ENCODE data around the gene MLH3. TPM values are rescaled to one million over a fixed set of nuclear protein-coding genes. Genes with fewer than 3 reads are reported as not detected.
A peak's percentile ranks its signal among the peaks of the same experiment; 100 is the strongest.
"Not testable (repeated sequence)": the region's sequence is repeated elsewhere in the genome, so short reads cannot be mapped to it uniquely, and the experiment has no call there.

Gene MLH3
- total RNA-seq, 4 donors from 2014 or later: 10.4 to 21.7 (median 17.4) TPM

DNA sequence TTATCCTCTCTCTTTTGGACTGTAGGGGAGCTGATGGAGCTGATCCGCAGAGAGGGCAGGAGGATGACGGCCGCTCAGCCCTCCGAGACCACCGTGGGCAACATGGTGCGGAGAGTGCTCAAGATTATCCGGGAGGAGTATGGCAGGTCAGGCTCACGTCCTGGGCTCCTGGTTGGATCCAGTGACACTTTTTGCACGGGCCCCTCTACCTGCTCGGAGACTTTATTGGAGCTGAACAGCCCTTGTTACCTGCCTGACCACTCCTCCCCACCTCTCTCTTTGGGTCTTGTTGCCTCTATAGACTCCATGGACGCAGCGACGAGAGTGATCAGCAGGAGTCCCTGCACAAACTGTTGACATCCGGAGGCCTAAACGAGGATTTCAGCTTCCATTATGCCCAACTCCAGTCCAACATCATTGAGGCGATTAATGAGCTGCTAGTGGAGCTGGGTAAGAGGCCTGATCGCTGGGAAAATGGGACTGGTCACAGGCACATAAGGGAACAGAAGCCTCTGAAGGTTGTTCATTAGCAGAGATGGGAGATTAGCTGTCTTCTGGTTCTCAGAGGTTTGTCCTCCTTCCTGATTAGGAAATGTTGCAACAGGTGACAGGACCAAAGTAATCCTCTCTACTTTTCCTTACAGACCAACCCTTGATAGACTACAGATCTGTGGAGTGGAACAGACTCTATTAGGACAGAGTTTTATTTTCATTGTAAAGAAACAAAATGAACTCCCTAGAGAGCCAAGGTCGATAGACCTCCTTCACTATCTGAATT is 47.8 kb downstream of the MLH3 start:
- TF ChIP-seq, protein P1, sequence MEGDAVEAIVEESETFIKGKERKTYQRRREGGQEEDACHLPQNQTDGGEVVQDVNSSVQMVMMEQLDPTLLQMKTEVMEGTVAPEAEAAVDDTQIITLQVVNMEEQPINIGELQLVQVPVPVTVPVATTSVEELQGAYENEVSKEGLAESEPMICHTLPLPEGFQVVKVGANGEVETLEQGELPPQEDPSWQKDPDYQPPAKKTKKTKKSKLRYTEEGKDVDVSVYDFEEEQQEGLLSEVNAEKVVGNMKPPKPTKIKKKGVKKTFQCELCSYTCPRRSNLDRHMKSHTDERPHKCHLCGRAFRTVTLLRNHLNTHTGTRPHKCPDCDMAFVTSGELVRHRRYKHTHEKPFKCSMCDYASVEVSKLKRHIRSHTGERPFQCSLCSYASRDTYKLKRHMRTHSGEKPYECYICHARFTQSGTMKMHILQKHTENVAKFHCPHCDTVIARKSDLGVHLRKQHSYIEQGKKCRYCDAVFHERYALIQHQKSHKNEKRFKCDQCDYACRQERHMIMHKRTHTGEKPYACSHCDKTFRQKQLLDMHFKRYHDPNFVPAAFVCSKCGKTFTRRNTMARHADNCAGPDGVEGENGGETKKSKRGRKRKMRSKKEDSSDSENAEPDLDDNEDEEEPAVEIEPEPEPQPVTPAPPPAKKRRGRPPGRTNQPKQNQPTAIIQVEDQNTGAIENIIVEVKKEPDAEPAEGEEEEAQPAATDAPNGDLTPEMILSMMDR (IDR thresholded peaks at IDR 0.05 in 4 of 5, conservative IDR thresholded peaks at IDR 0.05 in 1 of 5): no peak
- TF ChIP-seq POLR2A (IDR thresholded peaks at IDR 0.05): no peak
- peaks cover 12 to 14% of the 10 kb centered on the region in 2 donors for H3K4me1 ChIP-seq
- peaks cover 3 to 37% of the 10 kb centered on the region in 2 donors for H3K36me3 ChIP-seq
- DNase-seq: no peak
- no peaks in the 10 kb centered on the region for H3K9me3 ChIP-seq
- peak overlapping the region; percentile 75 to 95 (median 89) for H3K4me3 ChIP-seq
- in situ Hi-C loops (cut with MboI; ENCODE audit: low sequenced_read_pairs in 4 of 4): no loop called here
- H3K27me3 ChIP-seq: no peaks in the 10 kb centered on the region
- no peak for ATAC-seq
- H3K27ac ChIP-seq: peak overlapping the region; percentile 82 to 94 (median 87)
- intact Hi-C loops (cut with DNase I; ENCODE audit: low total_unique reads): loop anchor here (2.0 to 5.0 kb wide), 3 partner anchors 63 to 84 kb away; partner anchors contain the start of gene ZC2HC1C

DNA sequence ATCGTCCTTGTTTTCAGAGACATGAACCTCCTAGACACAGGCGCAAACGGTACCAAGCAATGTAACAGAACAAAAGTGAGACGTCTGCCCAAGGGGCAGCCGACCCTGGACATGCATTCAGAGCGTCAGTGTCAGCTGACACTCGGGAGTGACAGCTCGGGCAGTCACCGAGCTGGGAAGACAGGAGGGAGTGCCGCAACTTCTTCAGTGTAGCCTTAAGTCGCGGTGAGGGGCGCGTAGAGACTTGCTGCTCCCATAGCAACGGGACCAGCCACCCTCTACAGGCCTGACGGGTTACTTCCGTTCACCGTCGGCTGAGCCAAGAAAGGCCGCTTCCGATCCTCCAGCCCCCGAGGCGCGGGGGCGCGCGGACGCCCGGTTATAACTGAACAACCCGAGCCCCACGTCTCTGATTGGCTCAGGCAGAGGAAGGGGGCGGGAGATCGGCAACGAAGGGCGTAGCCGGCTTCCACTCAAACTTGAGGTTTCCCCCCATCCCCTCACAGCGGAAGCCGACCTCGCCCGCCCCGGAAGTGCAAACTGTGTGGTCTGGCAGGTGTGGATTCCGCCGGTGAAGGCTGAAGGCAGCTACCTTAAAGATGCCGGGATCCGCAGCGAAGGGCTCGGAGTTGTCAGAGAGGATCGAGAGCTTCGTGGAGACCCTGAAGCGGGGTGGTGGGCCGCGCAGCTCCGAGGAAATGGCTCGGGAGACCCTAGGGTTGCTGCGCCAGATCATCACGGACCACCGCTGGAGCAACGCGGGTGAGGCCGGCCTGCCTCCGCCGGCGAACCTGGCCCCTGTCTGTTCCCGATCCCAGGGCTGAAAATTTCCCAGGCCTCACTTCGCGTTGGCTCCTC is 48.6 kb downstream of the MLH3 start, which contains the start of gene EIF2B2:
Gene EIF2B2, plus strand, starts transcription at position 530 of the 858 bp plus-strand sequence. Its CDS starts 70 bp downstream, at position 600.
- Histone ChIP-seq H3K27me3 (no peaks in the 10 kb centered on the region), H3K27ac (peak within 1 kb of the TSS; percentile 82 to 94 (median 87)), H3K4me3 (peak within 1 kb of the TSS; percentile 75 to 95 (median 89)), H3K36me3 (peaks cover 3 to 29% of the 10 kb centered on the region in 2 donors), H3K9me3 (no peaks in the 10 kb centered on the region), H3K4me1 (peaks cover 12 to 14% of the 10 kb centered on the region in 2 donors)
- in situ Hi-C loops (cut with MboI; ENCODE audit: low sequenced_read_pairs in 4 of 4): no loop called here
- TF ChIP-seq POLR2A (IDR thresholded peaks at IDR 0.05): peak; percentile 67 to 80
- TF ChIP-seq, protein P1 (IDR thresholded peaks at IDR 0.05 in 4 of 5, conservative IDR thresholded peaks at IDR 0.05 in 1 of 5): peak in 4 of 5 experiments; percentile 27 to 37 (median 33)
- intact Hi-C loops (cut with DNase I; ENCODE audit: low total_unique reads): loop anchor here (2.0 to 5.0 kb wide), 3 partner anchors 62 to 85 kb away; partner anchors contain the start of gene ZC2HC1C
- ATAC-seq: peak; percentile 98 to 99
- peak; percentile 97 to 98 for DNase-seq

DNA sequence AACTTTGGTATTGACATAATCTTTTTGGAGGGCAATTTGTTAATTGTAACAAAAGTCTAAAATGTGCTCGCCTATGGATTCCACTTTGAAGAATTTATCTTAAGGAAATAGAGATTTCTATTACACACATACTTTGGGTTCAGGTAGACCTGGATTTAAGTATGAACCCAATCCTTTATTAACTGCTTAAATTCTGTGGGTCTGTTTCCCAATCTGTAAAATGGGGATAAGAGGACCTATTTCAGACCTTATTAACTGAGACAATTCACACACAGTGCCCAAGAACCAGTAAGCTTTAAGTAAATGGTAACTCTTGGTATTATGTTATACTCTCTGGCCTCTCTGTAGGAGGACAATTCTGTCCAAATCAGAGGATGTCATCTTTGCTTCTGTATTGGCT is 49.4 kb downstream of the MLH3 start:
- peak overlapping the region; percentile 75 to 95 (median 89) for H3K4me3 ChIP-seq
- in situ Hi-C loops (cut with MboI; ENCODE audit: low sequenced_read_pairs in 4 of 4): no loop called here

DNA sequence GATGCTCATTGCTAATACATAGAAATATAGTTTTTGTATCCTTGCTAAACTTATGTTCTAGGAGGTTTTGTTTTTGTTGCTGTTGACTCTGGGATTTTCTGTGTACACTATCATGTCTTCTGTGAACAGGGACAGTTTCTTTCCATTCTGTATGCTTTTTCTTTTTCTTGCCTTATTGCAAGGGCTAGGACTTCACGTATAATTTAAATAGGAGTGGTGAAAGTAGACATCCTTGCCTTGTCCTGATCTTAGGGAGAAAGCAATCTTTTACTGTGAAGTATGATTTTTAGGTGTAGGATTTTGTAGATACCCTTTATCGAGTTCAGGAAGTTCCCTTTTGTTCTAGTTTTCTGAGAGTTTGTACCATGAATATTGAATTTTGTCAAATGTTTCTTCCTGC is 50.0 kb downstream of the MLH3 start:
- Histone ChIP-seq H3K36me3 (peaks cover 0 to 16% of the 10 kb centered on the region in 2 donors), H3K4me1 (peaks cover 12 to 14% of the 10 kb centered on the region in 2 donors), H3K27ac (no peak overlapping the region), H3K9me3 (no peaks in the 10 kb centered on the region), H3K4me3 (no peak overlapping the region), H3K27me3 (no peaks in the 10 kb centered on the region)
- TF ChIP-seq POLR2A (IDR thresholded peaks at IDR 0.05): no peak
- TF ChIP-seq, protein P1 (IDR thresholded peaks at IDR 0.05 in 4 of 5, conservative IDR thresholded peaks at IDR 0.05 in 1 of 5): no peak
- in situ Hi-C loops (cut with MboI; ENCODE audit: low sequenced_read_pairs in 4 of 4): no loop called here
- intact Hi-C loops (cut with DNase I; ENCODE audit: low total_unique reads): loop anchor here (5.0 kb wide), 1 partner anchor 86 kb away; no protein-coding TSS in a partner anchor
- no peak for ATAC-seq
- DNase-seq: no peak

More for the DNA sequence above, 49.4 kb downstream of the MLH3 start:
- ATAC-seq (no peak), DNase-seq (no peak)
- TF ChIP-seq, protein P1 (IDR thresholded peaks at IDR 0.05 in 4 of 5, conservative IDR thresholded peaks at IDR 0.05 in 1 of 5): no peak
- TF ChIP-seq POLR2A (IDR thresholded peaks at IDR 0.05): no peak
- H3K27me3 ChIP-seq: no peaks in the 10 kb centered on the region
- peaks cover 3 to 22% of the 10 kb centered on the region in 2 donors for H3K36me3 ChIP-seq
- intact Hi-C loops (cut with DNase I; ENCODE audit: low total_unique reads): loop anchor here (2.0 to 5.0 kb wide), 3 partner anchors 61 to 85 kb away; partner anchors contain the start of gene ZC2HC1C
- peaks cover 12 to 14% of the 10 kb centered on the region in 2 donors for H3K4me1 ChIP-seq
- no peaks in the 10 kb centered on the region for H3K9me3 ChIP-seq
- peak overlapping the region; percentile 82 to 94 (median 87) for H3K27ac ChIP-seq

DNA sequence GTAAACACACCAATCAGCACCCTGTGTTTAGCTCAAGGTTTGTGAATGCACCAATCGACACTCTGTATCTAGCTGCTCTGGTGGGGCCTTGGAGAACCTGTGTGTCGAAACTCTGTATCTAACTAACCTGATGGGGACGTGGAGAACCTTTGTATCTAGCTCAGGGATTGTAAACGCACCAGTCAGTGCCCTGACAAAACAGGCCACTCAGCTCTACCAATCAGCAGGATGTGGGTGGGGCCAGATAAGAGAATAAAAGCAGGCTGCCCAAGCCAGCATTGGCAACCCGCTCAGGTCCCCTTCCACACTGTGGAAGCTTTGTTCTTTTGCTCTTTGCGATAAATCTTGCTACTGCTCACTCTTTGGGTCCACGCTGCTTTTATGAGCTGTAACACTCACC is 55.5 kb downstream of the MLH3 start:
- H3K4me1 ChIP-seq; DNase-seq; H3K4me3 ChIP-seq; in situ Hi-C loops (cut with MboI; ENCODE audit: low sequenced_read_pairs in 4 of 4); intact Hi-C loops (cut with DNase I; ENCODE audit: low total_unique reads); H3K9me3 ChIP-seq; H3K36me3 ChIP-seq; ATAC-seq; H3K27me3 ChIP-seq; H3K27ac ChIP-seq: not testable (repeated sequence)

DNA sequence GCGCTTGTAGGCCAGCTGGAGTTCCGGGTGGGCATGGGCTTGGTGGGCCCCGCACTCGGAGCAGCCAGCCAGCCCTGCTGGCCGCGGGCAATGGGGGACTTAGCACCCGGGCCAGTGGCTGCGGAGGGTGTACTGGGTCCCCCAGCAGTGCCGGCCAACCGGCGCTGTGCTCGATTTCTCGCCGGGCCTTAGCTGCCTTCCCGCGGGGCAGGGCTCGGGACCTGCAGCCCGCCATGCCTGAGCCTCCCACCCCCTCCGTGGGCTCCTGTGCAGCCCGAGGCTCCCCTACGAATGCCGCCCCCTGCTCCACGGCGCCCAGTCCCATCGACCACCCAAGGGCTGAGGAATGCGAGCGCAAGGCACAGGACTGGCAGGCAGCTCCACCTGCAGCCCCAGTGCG is 57.1 kb downstream of the MLH3 start:
- H3K27me3 ChIP-seq; H3K27ac ChIP-seq; ATAC-seq; DNase-seq; H3K9me3 ChIP-seq; intact Hi-C loops (cut with DNase I; ENCODE audit: low total_unique reads); in situ Hi-C loops (cut with MboI; ENCODE audit: low sequenced_read_pairs in 4 of 4); H3K4me3 ChIP-seq; H3K36me3 ChIP-seq; H3K4me1 ChIP-seq: not testable (repeated sequence)
